ENCODE data around the gene CUEDC2. TPM values are rescaled to one million over a fixed set of nuclear protein-coding genes. Genes with fewer than 3 reads are reported as not detected.
A peak's percentile ranks its signal among the peaks of the same experiment; 100 is the strongest.

Gene CUEDC2
- total RNA-seq, 1 experiment from 2014 or later = 40.2 TPM

GRCh38 chr10:102438374-102438773 is 6.0 kb upstream of the CUEDC2 start (continued):
- TF ChIP-seq, protein P1, sequence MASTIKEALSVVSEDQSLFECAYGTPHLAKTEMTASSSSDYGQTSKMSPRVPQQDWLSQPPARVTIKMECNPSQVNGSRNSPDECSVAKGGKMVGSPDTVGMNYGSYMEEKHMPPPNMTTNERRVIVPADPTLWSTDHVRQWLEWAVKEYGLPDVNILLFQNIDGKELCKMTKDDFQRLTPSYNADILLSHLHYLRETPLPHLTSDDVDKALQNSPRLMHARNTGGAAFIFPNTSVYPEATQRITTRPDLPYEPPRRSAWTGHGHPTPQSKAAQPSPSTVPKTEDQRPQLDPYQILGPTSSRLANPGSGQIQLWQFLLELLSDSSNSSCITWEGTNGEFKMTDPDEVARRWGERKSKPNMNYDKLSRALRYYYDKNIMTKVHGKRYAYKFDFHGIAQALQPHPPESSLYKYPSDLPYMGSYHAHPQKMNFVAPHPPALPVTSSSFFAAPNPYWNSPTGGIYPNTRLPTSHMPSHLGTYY (CRISPR knock-in tag; IDR thresholded peaks at IDR 0.05) = no peak
- TF ChIP-seq STAT6 (CRISPR knock-in tag; conservative IDR thresholded peaks at IDR 0.05; ENCODE audit: low read depth) (no peak), SMAD3 (CRISPR knock-in tag; IDR thresholded peaks at IDR 0.05; ENCODE audit: borderline replicate concordance) (no peak)

DNA sequence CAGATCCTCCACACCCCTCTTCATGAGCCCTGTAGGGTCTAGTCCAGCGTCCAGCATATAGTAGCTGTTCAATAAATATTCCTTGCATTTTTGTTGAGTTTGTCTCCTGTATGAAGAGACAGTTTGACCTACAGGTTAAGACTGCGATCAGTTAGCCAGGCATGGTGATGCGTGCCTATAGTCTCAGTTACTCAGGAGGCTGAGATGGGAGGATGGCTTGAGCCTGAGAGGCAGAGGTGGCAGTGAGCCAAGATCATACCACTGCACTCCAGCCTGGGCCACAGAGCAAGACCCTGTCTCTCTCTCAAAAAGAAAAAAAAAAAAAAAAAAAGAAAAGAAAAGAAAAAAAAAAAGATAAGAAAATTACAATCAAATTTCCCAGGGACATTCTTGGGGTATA is 5.1 kb upstream of the CUEDC2 start:
- DNase-seq (ENCODE audit: low spot score) (no peak), ATAC-seq (no peak)
- CTCF ChIA-PET = interaction anchor here (0.7 kb wide), 2 partner anchors 34 to 322 kb away, joined by 3 read pairs; no protein-coding TSS in a partner anchor
- Mint-ChIP-seq H3K4me3 (no peak overlapping the region), H3K9me3 (no peaks in the 10 kb centered on the region), H3K4me1 (peaks cover 13% of the 10 kb centered on the region), H3K27me3 (ENCODE audit: low read depth) (peaks cover 60% of the 10 kb centered on the region), H3K36me3 (no peaks in the 10 kb centered on the region), H3K27ac (no peak overlapping the region)
- no peak for TF ChIP-seq FOXK1 (CRISPR knock-in tag; IDR thresholded peaks at IDR 0.05)
- TF ChIP-seq ZNF121 (CRISPR knock-in tag; IDR thresholded peaks at IDR 0.05) = no peak
- TF ChIP-seq ZMAT4 (CRISPR knock-in tag; IDR thresholded peaks at IDR 0.05) = no peak
- POLR2A ChIA-PET = no interaction called here

DNA sequence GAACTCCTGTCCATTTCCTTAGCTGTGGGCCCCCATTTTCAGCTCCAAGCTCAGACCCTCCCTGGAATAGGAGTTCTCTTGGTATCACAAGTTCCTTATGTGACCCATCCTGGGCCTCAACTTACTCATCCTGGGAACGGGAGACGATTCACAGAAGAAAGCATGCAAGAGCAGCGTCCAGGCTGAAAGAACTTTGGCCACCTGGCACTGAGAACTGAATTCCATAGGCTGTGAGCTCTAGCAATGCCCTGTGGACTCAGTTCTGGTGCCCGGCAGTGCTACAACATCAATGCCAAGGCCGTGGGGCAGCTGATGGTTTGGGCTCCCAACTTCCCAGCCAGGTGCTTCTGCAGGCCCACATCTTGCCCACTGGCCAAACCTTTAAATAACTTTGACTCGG is 3.9 kb upstream of the CUEDC2 start:
- peaks cover 18% of the 10 kb centered on the region for H3K4me1 Mint-ChIP-seq
- ATAC-seq (no peak), DNase-seq (ENCODE audit: low spot score) (no peak)
- H3K36me3 Mint-ChIP-seq = no peaks in the 10 kb centered on the region
- no peak overlapping the region for H3K27ac Mint-ChIP-seq
- ChIA-PET POLR2A (interaction anchor here (0.6 to 2.3 kb wide), 2 partner anchors 15 to 25 kb away, joined by 4 to 6 read pairs; partner anchors contain the start of gene C10orf95), CTCF (interaction anchor here (0.6 to 2.8 kb wide), 5 partner anchors 14 to 139 kb away, joined by 3 to 13 read pairs (median 10); partner anchors contain the start of gene C10orf95)
- H3K4me3 Mint-ChIP-seq = peak overlapping the region; percentile 12; the same call in 1 of the 2 replicates
- no peak for TF ChIP-seq ATF2 (CRISPR knock-in tag; IDR thresholded peaks at IDR 0.05; ENCODE audit: borderline replicate concordance, low read depth)
- H3K27me3 Mint-ChIP-seq (ENCODE audit: low read depth) = peaks cover 58% of the 10 kb centered on the region
- no peaks in the 10 kb centered on the region for H3K9me3 Mint-ChIP-seq

- Mint-ChIP-seq H3K27me3 (ENCODE audit: low read depth) (peaks cover 57% of the 10 kb centered on the region), H3K9me3 (no peaks in the 10 kb centered on the region), H3K4me3 (peak overlapping the region; percentile 54), H3K27ac (no peak overlapping the region), H3K4me1 (peaks cover 18% of the 10 kb centered on the region), H3K36me3 (no peaks in the 10 kb centered on the region)
- POLR2A ChIA-PET = interaction anchor here (0.6 to 2.3 kb wide), 2 partner anchors 16 to 25 kb away, joined by 4 to 6 read pairs; partner anchors contain the start of gene C10orf95
- DNase-seq (ENCODE audit: low spot score) (peak; percentile 67), ATAC-seq (peak; percentile 9)
- CTCF ChIA-PET = interaction anchor here (0.8 to 2.8 kb wide), 9 partner anchors 15 to 266 kb away, joined by 3 to 13 read pairs (median 4); partner anchors contain the start of gene C10orf95
- TF ChIP-seq, protein P2, sequence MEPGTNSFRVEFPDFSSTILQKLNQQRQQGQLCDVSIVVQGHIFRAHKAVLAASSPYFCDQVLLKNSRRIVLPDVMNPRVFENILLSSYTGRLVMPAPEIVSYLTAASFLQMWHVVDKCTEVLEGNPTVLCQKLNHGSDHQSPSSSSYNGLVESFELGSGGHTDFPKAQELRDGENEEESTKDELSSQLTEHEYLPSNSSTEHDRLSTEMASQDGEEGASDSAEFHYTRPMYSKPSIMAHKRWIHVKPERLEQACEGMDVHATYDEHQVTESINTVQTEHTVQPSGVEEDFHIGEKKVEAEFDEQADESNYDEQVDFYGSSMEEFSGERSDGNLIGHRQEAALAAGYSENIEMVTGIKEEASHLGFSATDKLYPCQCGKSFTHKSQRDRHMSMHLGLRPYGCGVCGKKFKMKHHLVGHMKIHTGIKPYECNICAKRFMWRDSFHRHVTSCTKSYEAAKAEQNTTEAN (CRISPR knock-in tag; IDR thresholded peaks at IDR 0.05) = no peak
- TF ChIP-seq, protein P3, sequence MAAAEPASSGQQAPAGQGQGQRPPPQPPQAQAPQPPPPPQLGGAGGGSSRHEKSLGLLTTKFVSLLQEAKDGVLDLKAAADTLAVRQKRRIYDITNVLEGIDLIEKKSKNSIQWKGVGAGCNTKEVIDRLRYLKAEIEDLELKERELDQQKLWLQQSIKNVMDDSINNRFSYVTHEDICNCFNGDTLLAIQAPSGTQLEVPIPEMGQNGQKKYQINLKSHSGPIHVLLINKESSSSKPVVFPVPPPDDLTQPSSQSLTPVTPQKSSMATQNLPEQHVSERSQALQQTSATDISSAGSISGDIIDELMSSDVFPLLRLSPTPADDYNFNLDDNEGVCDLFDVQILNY (CRISPR knock-in tag; IDR thresholded peaks at IDR 0.05) = no peak
- TF ChIP-seq NR3C1 (CRISPR knock-in tag; conservative IDR thresholded peaks at IDR 0.05; ENCODE audit: low read depth) (no peak), FOXP1 (CRISPR knock-in tag; IDR thresholded peaks at IDR 0.05; ENCODE audit: borderline replicate concordance) (no peak), TCF7 (CRISPR knock-in tag; IDR thresholded peaks at IDR 0.05; ENCODE audit: low read depth) (no peak), EMX1 (CRISPR knock-in tag; IDR thresholded peaks at IDR 0.05) (no peak)
- TF ChIP-seq, protein P4, sequence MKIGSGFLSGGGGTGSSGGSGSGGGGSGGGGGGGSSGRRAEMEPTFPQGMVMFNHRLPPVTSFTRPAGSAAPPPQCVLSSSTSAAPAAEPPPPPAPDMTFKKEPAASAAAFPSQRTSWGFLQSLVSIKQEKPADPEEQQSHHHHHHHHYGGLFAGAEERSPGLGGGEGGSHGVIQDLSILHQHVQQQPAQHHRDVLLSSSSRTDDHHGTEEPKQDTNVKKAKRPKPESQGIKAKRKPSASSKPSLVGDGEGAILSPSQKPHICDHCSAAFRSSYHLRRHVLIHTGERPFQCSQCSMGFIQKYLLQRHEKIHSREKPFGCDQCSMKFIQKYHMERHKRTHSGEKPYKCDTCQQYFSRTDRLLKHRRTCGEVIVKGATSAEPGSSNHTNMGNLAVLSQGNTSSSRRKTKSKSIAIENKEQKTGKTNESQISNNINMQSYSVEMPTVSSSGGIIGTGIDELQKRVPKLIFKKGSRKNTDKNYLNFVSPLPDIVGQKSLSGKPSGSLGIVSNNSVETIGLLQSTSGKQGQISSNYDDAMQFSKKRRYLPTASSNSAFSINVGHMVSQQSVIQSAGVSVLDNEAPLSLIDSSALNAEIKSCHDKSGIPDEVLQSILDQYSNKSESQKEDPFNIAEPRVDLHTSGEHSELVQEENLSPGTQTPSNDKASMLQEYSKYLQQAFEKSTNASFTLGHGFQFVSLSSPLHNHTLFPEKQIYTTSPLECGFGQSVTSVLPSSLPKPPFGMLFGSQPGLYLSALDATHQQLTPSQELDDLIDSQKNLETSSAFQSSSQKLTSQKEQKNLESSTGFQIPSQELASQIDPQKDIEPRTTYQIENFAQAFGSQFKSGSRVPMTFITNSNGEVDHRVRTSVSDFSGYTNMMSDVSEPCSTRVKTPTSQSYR (CRISPR knock-in tag; IDR thresholded peaks at IDR 0.05) = no peak
- TF ChIP-seq, protein P5, sequence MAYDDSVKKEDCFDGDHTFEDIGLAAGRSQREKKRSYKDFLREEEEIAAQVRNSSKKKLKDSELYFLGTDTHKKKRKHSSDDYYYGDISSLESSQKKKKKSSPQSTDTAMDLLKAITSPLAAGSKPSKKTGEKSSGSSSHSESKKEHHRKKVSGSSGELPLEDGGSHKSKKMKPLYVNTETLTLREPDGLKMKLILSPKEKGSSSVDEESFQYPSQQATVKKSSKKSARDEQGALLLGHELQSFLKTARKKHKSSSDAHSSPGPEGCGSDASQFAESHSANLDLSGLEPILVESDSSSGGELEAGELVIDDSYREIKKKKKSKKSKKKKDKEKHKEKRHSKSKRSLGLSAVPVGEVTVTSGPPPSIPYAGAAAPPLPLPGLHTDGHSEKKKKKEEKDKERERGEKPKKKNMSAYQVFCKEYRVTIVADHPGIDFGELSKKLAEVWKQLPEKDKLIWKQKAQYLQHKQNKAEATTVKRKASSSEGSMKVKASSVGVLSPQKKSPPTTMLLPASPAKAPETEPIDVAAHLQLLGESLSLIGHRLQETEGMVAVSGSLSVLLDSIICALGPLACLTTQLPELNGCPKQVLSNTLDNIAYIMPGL (CRISPR knock-in tag; IDR thresholded peaks at IDR 0.05) = no peak
These were observed 3.3 kb upstream of the CUEDC2 start for GRCh38 chr10:102435529-102436233.

All from WTC11 (cell line).